Subcutaneous adipose tissue (tissue), 4 donors: ENCODE data around the gene LPAR3. TPM values are rescaled to one million over a fixed set of nuclear protein-coding genes. Genes with fewer than 3 reads are reported as not detected.

ENCODE experiments used
- CTCF ChIP-seq: fragments of 450-650 bp; IDR thresholded peaks from one replicate; pipeline ENCODE4 v1.5.1; 2016; ENCODE audit warnings: low read depth, mild to moderate bottlenecking, control low read depth, antibody characterized with exemption, moderate library complexity
- total RNA-seq, 4 donors: library from RNA; depleted of rRNA; stranded (reverse); fragments of >200 nt; gene quantifications; one replicate each; pipeline ENCODE4 v1.1.0, GENCODE V29; 2016

LPAR3 gene
- total RNA-seq, 4 donors from 2014 or later = 1.0 TPM; not detected in 3

GRCh38 chr1:84825161-84825560, 67.8 kb downstream of the LPAR3 start:
- no peak for TF ChIP-seq CTCF

GRCh38 chr1:84823991-84824390, 69.0 kb downstream of the LPAR3 start:
- TF ChIP-seq CTCF = no peak

GRCh38 chr1:84823511-84823910, 69.5 kb downstream of the LPAR3 start:
- no peak for TF ChIP-seq CTCF

- no peak for TF ChIP-seq CTCF
Observed at GRCh38 chr1:84810343-84810742, 82.7 kb downstream of the LPAR3 start.

GRCh38 chr1:84809023-84809422, 84.0 kb downstream of the LPAR3 start:
- TF ChIP-seq CTCF = no peak

- no peak for TF ChIP-seq CTCF
Observed at GRCh38 chr1:84803604-84804003, 89.4 kb downstream of the LPAR3 start.

GRCh38 chr1:84802567-84803232, 90.3 kb downstream of the LPAR3 start:
- no peak for TF ChIP-seq CTCF
